Neural progenitor cell (in vitro differentiated cells): ENCODE measurements around the gene SLC27A4. TPM values are rescaled to one million over a fixed set of nuclear protein-coding genes. Genes with fewer than 3 reads are reported as not detected.
A peak's percentile ranks its signal among the peaks of the same experiment; 100 is the strongest.

Experiments used
- DNase-seq: peaks from one replicate; pipeline ENCODE4 v3.0.0-alpha.2; 2016; ENCODE audit warnings: low spot score
- H2AFZ ChIP-seq: fragments of 200-600 bp; sonication (generic); replicated peaks from 2 replicates; pipeline ENCODE4 v1.6.1; 2016; ENCODE audit warnings: antibody characterized with exemption
- H3F3A ChIP-seq: fragments of 200-600 bp; sonication (generic); 2 replicates; pipeline ENCODE4 v1.6.1; 2016; ENCODE audit warnings: antibody characterized with exemption, low read depth
- H3K27ac ChIP-seq: fragments of 200-600 bp; sonication (generic); 2 replicates; pipeline ENCODE4 v1.5.1; 2016; ENCODE audit warnings: mild to moderate bottlenecking
- H3K27me3 ChIP-seq: fragments of 200-600 bp; sonication (generic); 2 replicates; pipeline ENCODE4 v1.6.1; 2016; ENCODE audit warnings: mild to moderate bottlenecking, moderate library complexity
- H3K36me3 ChIP-seq: fragments of 200-600 bp; sonication (generic); 2 replicates; pipeline ENCODE4 v1.5.1; 2016
- H3K4me1 ChIP-seq: fragments of 200-600 bp; sonication (generic); 2 replicates; pipeline ENCODE4 v1.6.1; 2016; ENCODE audit warnings: mixed run types
- H3K4me2 ChIP-seq: fragments of 200-600 bp; sonication (generic); 2 replicates; pipeline ENCODE4 v1.6.1; 2016
- H3K4me3 ChIP-seq: fragments of 200-600 bp; sonication (generic); 2 replicates; pipeline ENCODE4 v1.5.1; 2016
- H3K79me2 ChIP-seq: fragments of 200-600 bp; sonication (generic); 2 replicates; pipeline ENCODE4 v1.6.1; 2016; ENCODE audit warnings: low read depth
- H3K9ac ChIP-seq: fragments of 200-600 bp; sonication (generic); 2 replicates; pipeline ENCODE4 v1.6.1; 2016
- H3K9me3 ChIP-seq: fragments of 200-600 bp; sonication (generic); 2 replicates; pipeline ENCODE4 v1.5.1; 2016; ENCODE audit warnings: low read depth
- H4K20me1 ChIP-seq: fragments of 200-600 bp; sonication (generic); 2 replicates; pipeline ENCODE4 v1.6.1; 2016; ENCODE audit warnings: low read depth
- H3K27ac Mint-ChIP-seq: 3 replicates; pipeline ENCODE4 v1.8.0; 2021; ENCODE audit warnings: mixed read lengths
- H3K27me3 Mint-ChIP-seq: 2 replicates; pipeline ENCODE4 v1.8.0; 2022; ENCODE audit warnings: low read depth, mild to moderate bottlenecking, inconsistent platforms, moderate library complexity, mixed read lengths; ENCODE audit not compliant: insufficient read depth
- H3K36me3 Mint-ChIP-seq: 3 replicates; pipeline ENCODE4 v1.8.0; 2021; ENCODE audit warnings: mixed read lengths
- H3K4me1 Mint-ChIP-seq: 3 replicates; pipeline ENCODE4 v1.8.0; 2021; ENCODE audit warnings: mixed read lengths
- H3K4me3 Mint-ChIP-seq: 3 replicates; pipeline ENCODE4 v1.8.0; 2021; ENCODE audit warnings: mild to moderate bottlenecking, moderate library complexity, mixed read lengths
- H3K9me3 Mint-ChIP-seq: 3 replicates; pipeline ENCODE4 v1.8.0; 2020; ENCODE audit warnings: mixed read lengths
- CTCF ChIP-seq: fragments of 200-600 bp; sonication (generic); IDR thresholded peaks from 2 replicates; pipeline ENCODE4 v1.5.1; 2017; ENCODE audit warnings: antibody characterized with exemption, mild to moderate bottlenecking
- EZH2 ChIP-seq: fragments of 200-600 bp; sonication (generic); IDR thresholded peaks from 2 replicates; pipeline ENCODE4 v1.6.1; 2017; ENCODE audit warnings: antibody characterized with exemption, mild to moderate bottlenecking, moderate library complexity
- EZH2phosphoT487 ChIP-seq: fragments of 200-600 bp; sonication (generic); IDR thresholded peaks from 2 replicates; pipeline ENCODE4 v1.6.1; 2017; ENCODE audit warnings: antibody characterized with exemption
- total RNA-seq: library from RNA; depleted of rRNA; stranded (reverse); fragments of >200 nt; gene quantifications from 2 replicates; pipeline ENCODE4 v1.2.3, GENCODE V29; 2015; ENCODE audit warnings: low replicate concordance

Gene SLC27A4
- total RNA-seq, 1 donor from 2014 or later = 4.4 TPM

- Histone ChIP-seq H3K27me3 (peaks cover 100% of the 10 kb centered on the region), H3K4me1 (peaks cover 23% of the 10 kb centered on the region), H3K4me3 (no peak overlapping the region), H3K36me3 (no peaks in the 10 kb centered on the region), H3K27ac (no peak overlapping the region), H4K20me1 (peaks cover 100% of the 10 kb centered on the region), H3F3A (peaks cover 28% of the 10 kb centered on the region), H3K9ac (no peak overlapping the region), H3K9me3 (no peaks in the 10 kb centered on the region), H3K79me2 (no peaks in the 10 kb centered on the region), H2AFZ (no peak overlapping the region), H3K4me2 (no peak overlapping the region)
- Mint-ChIP-seq H3K4me3 (peak overlapping the region; percentile 57), H3K4me1 (peaks cover 89% of the 10 kb centered on the region), H3K27ac (peak overlapping the region; percentile 98), H3K36me3 (peaks cover 9% of the 10 kb centered on the region), H3K9me3 (no peaks in the 10 kb centered on the region), H3K27me3 (peaks cover 21% of the 10 kb centered on the region)
- no peak for DNase-seq
- TF ChIP-seq EZH2phosphoT487 (no peak), EZH2 (no peak)
Observed at GRCh38 chr9:128385496-128386460, 45.5 kb downstream of the SLC27A4 start.

GRCh38 chr9:128388150-128388549, 47.8 kb downstream of the SLC27A4 start:
- H3K27me3 ChIP-seq = peaks cover 100% of the 10 kb centered on the region
- H3K4me1 ChIP-seq = peaks cover 22% of the 10 kb centered on the region
- H3K9me3 Mint-ChIP-seq = no peaks in the 10 kb centered on the region
- no peaks in the 10 kb centered on the region for H3K36me3 ChIP-seq
- peak overlapping the region; percentile 78 for H3K27ac Mint-ChIP-seq
- no peak overlapping the region for H3K4me2 ChIP-seq
- TF ChIP-seq EZH2 (no peak), CTCF (no peak), EZH2phosphoT487 (no peak)
- DNase-seq = no peak
- H4K20me1 ChIP-seq = peaks cover 100% of the 10 kb centered on the region
- peaks cover 19% of the 10 kb centered on the region for H3K36me3 Mint-ChIP-seq
- H3K4me1 Mint-ChIP-seq = peaks cover 80% of the 10 kb centered on the region
- H3K9ac ChIP-seq = no peak overlapping the region
- no peak overlapping the region for H3K4me3 Mint-ChIP-seq
- H3K27me3 Mint-ChIP-seq = peaks cover 25% of the 10 kb centered on the region
- H3K27ac ChIP-seq = no peak overlapping the region
- H3K4me3 ChIP-seq = no peak overlapping the region
- no peaks in the 10 kb centered on the region for H3K79me2 ChIP-seq
- H3K9me3 ChIP-seq = no peaks in the 10 kb centered on the region
- peaks cover 34% of the 10 kb centered on the region for H3F3A ChIP-seq
- H2AFZ ChIP-seq = no peak overlapping the region

- H3K36me3 ChIP-seq = no peaks in the 10 kb centered on the region
- Mint-ChIP-seq H3K9me3 (no peaks in the 10 kb centered on the region), H3K27ac (no peak overlapping the region), H3K4me3 (peak overlapping the region; percentile 99), H3K27me3 (peaks cover 32% of the 10 kb centered on the region), H3K36me3 (peaks cover 19% of the 10 kb centered on the region), H3K4me1 (peaks cover 72% of the 10 kb centered on the region)
- H3K4me2 ChIP-seq = no peak overlapping the region
- no peak for TF ChIP-seq EZH2
- no peak for TF ChIP-seq CTCF
- TF ChIP-seq EZH2phosphoT487 = no peak
- no peaks in the 10 kb centered on the region for H3K9me3 ChIP-seq
- H3K27me3 ChIP-seq = peaks cover 100% of the 10 kb centered on the region
- DNase-seq = no peak
- peaks cover 100% of the 10 kb centered on the region for H4K20me1 ChIP-seq
- H3K79me2 ChIP-seq = no peaks in the 10 kb centered on the region
- no peak overlapping the region for H3K27ac ChIP-seq
- no peak overlapping the region for H3K4me3 ChIP-seq
- H3K4me1 ChIP-seq = peaks cover 21% of the 10 kb centered on the region
- no peak overlapping the region for H2AFZ ChIP-seq
- no peak overlapping the region for H3K9ac ChIP-seq
- H3F3A ChIP-seq = peaks cover 36% of the 10 kb centered on the region
Observed at GRCh38 chr9:128389395-128390149, 49.2 kb downstream of the SLC27A4 start.
